HG02642 (cell line): ENCODE results near the gene UGGT2.
"Not testable (repeated sequence)": the region's sequence is repeated elsewhere in the genome, so short reads cannot be mapped to it uniquely, and the experiment has no call there.

Experiments used
- ATAC-seq: cut with Tn5 transposase; IDR thresholded peaks from one replicate; pipeline ENCODE4 v1.9.1; 2021; ENCODE audit warnings: mild to moderate bottlenecking; ENCODE audit not compliant: unreplicated experiment, poor library complexity

Gene UGGT2

GRCh38 chr13:95982144-95982543, 71.1 kb downstream of the UGGT2 start:
- no peak for ATAC-seq

- not testable (repeated sequence) for ATAC-seq
Observed at GRCh38 chr13:95972651-95973050, 80.5 kb downstream of the UGGT2 start.

GRCh38 chr13:95970878-95971277, 82.3 kb downstream of the UGGT2 start:
- ATAC-seq = no peak

- no peak for ATAC-seq
Observed at GRCh38 chr13:95968906-95969305, 84.3 kb downstream of the UGGT2 start.

DNA sequence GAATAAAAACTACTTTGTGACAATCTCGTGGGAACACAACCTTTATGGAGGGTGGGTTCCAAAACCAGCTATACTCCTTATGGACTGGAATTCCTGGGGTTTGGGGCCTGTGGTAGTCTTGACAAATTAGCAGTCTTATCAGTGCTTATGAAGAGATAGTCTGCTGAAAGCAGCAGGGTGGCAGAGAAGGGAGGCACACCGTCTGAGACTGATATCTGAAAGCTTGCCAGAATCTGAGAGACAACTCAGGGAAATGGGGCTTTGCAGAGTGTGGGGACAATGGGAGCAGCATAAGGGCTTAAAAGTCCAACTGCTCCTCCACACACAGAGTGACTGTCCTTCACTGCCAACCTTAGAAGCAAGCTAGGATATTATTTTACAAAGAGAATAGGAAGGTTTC, 95.9 kb downstream of the UGGT2 start:
- ATAC-seq = no peak

DNA sequence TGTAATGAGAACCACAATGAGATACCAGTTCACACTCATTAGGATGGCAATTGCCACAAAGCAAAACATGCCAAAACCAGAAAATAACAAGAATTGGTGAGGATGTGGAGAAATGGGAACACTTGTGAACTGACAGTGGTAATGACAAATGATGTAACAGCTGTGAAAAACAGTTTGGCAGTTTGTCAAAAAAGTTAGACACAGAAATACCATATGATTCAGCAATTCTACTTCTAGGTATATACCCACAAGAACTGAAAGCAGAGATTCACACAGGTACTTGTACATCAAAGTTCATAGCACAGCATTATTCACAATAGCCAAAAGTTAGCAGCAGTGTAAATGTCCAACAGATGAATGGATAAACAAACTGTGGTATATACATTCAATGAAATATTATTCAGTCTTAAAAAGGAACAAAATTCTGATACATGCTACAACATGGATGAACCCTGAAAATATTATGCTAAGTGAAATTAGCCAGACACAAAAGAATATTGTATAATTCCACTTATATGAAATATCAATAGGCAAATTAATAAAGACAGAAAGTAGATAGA, 96.5 kb downstream of the UGGT2 start:
- no peak for ATAC-seq

- ATAC-seq = no peak
Observed at GRCh38 chr13:95955719-95956118, 97.5 kb downstream of the UGGT2 start.

- ATAC-seq = peak; percentile 85
Observed at GRCh38 chr13:95955255-95955654, 97.9 kb downstream of the UGGT2 start.

DNA sequence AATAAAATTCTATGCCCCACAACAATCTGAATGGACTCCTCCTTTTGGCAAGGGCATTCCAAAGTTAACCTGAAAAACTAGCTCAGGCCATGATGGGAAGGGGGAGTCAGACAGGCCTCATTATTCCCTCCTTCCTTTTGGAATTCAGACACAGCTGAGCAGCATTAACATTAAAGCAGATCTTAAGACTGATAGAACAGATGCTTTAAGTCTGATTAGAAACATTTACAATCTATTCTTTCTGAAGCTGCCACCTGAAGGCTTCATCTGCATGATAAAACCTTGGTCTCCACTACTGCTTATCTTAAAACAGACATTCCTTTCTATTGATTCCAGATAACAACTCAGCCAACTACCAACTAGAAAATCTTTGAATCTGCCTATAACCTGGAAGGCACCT, 98.9 kb downstream of the UGGT2 start:
- no peak for ATAC-seq

GRCh38 chr13:95950103-95950502, 103.1 kb downstream of the UGGT2 start:
- ATAC-seq = no peak

DNA sequence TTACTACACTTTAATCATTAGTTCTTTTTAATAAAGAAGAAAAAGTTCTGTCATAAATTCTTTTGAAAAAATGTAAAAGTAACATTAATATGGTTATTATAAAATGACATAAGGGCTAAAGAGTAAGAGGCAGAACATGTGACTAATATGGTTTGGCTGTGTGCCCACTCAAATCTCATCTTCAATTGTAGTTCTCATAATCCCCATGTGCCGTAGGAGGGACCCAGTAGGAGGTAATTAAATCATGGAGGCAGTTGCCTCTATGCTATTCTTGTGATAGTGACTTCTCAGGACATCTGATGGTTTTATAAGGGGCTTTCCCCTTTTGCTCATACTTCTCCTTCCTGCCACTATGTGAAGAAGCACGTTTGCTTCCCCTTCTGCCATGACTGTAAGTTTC, 104.5 kb downstream of the UGGT2 start:
- no peak for ATAC-seq

GRCh38 chr13:95937714-95938320, 115.4 kb downstream of the UGGT2 start:
- no peak for ATAC-seq

- ATAC-seq = no peak
Observed at GRCh38 chr13:95931300-95932025, 121.7 kb downstream of the UGGT2 start.

DNA sequence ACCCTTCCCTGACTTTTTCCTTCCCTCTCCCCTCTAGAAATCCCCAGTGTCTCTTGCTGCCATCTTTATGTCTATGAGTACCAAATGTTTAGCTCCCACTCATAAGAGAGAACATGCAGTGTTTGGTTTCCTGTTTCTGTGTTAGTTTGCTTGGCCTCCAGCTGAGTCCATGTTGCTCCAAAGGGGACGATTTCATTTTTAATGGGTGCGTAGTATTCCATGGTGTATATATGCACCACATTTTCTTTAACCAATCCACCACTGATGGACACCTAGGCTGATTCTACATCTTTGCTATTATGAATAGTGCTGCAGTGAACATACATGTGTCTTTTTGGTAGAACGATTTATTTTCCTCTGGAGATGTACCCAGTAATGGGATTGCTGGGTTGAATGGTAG, 123.8 kb downstream of the UGGT2 start:
- no peak for ATAC-seq

DNA sequence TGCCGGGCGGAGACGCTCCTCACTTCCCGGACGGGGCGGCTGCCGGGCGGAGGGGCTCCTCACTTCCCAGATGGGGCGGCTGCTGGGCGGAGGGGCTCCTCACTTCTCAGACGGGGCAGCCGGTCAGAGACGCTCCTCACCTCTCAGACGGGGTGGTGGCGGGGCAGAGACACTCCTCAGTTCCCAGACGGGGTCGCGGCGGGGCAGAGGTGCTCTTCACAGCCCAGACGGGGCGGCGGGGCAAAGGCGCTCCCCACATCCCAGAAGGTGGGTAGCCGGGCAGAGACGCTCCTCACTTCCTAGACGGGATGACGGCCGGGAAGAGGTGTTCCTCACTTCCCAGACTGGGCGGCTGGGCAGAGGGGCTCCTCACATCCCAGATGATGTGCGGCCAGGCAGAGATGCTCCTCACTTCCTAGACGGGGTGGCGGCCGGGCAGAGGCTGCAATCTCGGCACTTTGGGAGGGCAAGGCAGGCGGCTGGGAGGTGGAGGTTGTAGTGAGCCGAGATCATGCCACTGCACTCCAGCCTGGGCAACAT, 124.8 kb downstream of the UGGT2 start:
- ATAC-seq = not testable (repeated sequence)

DNA sequence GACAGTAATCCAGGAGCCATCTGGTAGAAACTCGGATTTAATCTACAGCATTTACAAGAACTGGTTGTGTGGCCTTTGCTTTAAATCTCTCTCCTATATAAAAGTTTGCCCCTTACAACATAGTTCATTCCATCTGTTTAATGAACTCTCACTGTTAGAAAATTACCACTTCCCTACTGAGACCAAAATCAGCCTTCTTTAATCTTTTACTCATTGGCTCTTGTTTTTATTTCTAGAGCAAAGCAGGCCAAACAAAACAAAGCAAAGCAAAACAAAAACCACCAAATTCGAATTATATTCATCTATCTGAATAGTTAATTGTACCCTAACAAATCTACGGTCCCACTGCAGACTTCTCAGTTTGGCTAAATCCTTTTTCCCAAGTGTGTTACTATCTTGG, 127.0 kb downstream of the UGGT2 start:
- ATAC-seq = no peak

DNA sequence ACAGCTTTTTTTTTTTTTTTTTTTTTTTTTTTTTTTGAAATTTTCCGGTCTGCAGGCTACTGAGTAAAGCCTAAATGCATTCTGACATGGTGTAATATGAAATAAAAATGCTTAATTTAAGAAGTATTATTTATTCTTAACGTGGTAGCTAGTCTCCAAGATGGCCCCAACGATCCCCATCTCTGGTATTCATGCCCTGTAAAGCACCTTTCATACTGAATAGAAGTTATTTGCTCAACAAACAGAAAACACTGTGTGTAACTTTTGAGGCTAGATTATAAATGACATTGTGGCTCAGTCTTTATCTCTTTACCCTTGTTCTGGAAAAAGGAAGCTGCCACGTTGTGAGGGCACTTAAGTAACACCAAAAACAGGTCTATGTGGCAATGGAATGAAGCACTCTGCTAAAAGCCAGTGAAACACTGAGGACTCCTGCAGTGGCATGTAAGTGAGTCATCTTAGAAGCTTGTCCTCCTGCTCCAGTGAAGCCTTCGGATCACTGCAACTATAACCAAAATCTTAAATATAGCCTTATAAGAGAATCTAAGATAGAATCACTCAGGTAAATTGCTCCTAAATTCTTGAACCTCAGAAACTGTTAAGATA, 128.7 kb downstream of the UGGT2 start:
- ATAC-seq = no peak

GRCh38 chr13:95921485-95921884, 131.7 kb downstream of the UGGT2 start:
- ATAC-seq = no peak

DNA sequence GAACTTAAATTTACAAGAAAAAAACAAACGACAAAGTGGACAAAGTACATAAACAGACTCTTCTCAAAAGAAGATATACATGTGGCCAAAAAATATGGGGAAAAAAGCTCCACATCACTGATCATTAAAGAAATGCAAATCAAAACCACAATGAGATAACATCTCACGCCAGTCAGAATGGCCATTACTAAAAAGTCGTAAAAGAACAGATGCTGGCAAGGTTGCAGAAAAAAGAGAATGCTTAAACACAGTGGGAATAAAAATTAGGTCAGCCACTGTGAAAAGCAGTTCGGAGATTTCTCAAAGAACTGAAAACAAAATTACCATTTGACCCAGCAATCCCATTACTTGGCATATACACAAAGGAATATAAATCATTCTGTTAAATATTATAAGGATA, 132.7 kb downstream of the UGGT2 start:
- no peak for ATAC-seq

GRCh38 chr13:95918860-95919259, 134.3 kb downstream of the UGGT2 start:
- no peak for ATAC-seq

DNA sequence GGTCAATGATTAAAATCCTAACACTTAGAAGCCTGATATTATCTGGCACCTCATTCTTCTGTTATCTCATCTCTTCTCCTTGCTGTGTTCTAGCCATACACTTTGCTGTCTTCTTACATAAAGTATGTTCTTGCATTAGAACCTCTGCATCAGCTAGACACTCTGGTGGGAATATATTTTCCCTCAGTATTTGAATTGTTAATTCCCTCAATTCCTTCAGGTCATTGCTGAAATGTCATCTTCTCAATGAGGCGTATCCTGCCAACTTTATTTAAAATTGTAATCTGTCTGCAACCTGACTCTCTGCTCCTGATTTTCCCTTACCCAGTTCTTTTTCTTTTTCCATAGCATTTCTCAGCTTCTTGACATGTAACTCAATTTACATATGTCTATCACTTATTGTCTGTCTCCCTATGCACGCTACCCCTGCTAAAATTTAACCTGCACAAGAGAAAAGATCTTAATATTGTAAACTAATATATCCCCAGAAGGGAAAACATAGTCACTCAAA, 138.2 kb downstream of the UGGT2 start:
- ATAC-seq = no peak
